ENCODE results near the gene OBSCN.

Gene OBSCN

DNA sequence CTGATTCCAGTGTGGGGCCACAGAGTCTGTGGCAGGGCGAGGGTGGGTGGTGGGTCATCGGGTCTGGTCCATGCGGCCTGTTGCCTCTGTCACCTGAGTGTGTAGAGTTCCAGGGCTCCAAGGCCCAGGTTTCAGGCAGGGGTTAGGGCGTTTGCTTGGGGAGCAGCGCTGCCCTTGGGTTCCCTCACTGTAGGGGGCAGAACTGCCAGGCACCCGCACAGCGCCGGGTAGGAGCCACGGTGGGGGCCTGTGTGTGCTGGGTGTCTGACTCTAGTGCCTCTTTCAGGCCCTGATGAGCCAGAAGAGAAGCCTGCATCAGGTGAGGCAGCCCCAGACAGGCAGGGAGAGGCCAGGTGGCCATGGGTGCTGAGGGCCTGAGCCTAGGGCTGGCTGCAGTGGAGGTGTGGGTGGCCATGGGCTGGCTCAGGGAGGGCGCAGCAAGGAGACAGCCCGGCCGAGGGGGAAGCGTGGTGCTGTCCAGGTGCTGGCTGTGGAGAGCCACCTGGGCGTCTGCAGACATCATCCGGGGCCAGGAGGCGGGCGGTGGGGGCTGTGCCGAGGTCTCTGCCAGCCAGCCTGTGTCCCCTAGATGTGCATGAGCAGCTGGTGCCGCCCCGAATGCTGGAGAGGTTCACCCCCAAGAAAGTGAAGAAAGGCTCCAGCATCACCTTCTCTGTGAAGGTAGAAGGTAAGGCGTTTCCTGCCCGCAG is 126.5 kb downstream of the OBSCN start:
- DNase-seq, result no peak

DNA sequence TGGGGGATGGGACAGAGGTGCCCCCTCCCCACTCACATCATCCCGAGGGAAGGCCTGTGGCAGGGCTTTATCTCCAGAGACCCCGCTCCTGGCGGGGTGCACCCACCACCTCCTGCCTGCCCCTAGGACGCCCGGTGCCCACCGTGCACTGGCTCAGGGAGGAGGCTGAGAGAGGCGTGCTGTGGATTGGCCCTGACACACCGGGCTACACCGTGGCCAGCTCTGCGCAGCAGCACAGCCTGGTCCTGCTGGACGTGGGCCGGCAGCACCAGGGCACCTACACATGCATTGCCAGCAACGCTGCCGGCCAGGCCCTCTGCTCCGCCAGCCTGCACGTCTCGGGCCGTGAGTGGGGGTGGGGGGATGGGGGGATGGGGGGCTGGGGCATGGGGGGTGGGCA is 127.1 kb downstream of the OBSCN start:
- DNase-seq, result no peak

DNA sequence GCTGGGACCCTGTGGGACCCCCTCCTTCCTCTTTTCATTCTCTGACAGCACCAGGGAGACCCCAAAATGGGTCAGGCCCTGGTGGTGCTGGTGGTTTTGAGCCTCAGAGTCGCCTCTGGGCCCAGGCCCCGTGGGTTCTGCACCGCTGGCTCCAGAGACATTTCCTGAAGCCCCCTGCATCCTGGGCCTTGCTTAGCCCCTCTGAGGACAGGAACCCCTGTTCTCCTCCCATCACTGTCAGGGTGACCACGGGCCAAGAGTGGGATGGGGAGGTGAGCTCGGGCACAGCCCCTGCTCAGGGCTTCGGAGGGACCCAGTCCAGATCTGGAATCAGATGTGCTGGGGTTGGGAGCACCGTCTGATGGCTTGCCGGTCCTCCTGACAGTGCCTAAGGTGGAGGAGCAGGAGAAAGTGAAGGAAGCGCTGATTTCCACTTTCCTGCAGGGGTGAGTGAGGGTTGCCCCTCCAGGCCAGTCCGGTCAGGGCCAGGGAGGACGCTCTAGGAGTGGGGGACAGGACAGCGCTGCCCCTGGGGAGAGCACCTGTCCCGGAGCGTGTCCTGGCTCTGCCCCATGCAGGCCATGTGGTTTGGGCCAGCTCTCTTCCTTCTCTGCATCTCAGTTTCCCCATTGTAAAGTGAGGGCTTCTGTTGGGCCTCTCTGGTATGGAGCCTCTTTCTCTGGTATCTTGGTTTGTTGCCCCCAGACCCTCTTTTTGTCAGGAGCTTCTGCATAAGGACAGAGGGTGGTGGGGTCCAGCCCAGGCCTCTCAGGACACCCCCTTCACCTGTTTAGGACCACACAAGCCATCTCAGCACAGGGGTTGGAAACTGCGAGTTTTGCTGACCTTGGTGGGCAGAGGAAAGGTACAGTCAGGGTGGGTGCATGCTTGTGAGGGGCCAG is 127.8 kb downstream of the OBSCN start:
- DNase-seq, result no peak

DNA sequence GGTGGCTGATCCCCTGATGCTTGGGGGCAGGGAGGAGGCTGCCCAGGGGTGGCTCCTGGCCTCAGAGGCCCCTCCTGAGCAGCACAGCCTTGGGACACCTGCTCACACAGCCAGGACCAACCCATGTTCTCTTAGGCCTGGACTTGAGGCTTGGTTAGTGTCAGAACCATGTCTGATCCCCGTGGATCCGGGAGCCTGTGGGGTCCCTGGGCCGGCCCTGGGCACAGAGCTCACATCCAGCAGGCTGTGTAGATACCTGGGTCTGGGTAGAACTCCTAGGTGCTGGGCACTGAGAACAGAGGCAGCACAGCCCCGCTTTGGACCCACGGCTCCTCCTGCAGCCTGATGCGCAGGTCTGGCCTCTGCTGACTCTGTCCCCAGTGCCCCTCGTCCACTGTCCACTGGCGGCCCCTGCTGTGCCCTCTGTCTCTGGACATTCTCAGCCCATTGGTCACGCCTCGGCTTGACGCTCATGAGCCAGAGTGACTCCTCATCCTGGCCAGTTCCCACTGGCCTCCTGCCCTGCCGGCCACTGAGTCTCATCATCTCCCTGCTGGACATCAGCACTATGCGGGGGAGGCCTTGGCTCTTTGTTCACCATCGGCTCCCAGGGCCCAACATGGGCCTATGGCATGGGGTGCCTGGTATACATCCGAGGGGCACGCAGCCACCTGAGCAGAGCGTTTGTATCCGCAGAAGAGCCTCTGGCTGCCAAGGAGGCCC is 128.6 kb downstream of the OBSCN start:
- no peak for DNase-seq

DNA sequence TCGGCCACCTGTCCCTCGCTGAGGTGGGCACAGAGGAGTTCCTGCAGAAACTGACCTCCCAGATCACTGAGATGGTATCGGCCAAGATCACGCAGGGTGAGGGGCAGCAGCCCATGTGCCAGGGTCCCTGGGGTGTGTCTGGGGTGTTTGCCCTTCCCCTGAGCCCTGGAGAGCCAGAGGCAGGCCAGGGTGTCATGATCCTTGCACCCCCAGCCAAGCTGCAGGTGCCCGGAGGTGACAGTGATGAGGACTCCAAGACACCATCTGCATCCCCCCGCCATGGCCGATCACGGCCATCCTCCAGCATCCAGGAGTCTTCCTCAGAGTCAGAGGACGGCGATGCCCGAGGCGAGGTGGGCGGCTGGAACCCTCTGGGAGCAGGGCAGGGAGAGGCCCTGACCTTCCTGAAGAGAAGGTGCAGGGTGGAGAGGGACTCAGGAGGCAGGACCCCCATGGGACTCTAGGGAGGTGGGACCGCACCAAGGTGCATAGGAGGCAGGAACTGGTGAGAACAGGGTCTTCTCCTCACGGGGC is 129.3 kb downstream of the OBSCN start:
- no peak for DNase-seq

DNA sequence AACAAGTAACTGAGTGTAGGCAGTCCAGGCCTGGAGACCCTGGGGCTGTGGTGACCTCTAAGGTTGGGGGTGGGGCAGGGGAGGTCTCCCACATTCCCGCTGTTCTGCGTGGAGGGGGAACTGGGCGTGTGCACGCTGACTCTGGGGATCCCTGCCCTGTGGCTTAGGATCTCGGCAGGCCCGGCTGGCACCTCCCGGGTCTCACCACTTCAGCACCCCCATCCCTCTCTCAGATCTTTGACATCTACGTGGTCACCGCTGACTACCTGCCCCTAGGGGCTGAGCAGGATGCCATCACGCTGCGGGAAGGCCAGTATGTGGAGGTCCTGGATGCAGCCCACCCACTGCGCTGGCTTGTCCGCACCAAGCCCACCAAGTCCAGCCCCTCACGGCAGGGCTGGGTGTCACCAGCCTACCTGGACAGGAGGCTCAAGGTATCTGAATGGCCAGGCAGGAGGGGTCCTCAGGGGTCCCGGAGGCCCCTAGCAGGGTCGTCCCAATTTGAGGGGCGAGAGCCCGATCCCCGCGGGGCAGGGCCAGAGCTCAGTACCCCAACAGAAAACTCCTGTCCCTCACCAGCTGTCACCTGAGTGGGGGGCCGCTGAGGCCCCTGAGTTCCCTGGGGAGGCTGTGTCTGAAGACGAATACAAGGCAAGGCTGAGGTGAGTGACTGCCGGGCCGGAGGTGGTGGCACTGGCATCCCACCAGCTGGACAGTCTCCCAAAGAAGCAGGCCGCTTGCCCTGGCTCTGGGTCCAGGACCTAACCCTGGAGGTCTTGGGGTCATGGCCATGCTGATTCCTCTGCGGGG is 130.1 kb downstream of the OBSCN start:
- no peak for DNase-seq

DNA sequence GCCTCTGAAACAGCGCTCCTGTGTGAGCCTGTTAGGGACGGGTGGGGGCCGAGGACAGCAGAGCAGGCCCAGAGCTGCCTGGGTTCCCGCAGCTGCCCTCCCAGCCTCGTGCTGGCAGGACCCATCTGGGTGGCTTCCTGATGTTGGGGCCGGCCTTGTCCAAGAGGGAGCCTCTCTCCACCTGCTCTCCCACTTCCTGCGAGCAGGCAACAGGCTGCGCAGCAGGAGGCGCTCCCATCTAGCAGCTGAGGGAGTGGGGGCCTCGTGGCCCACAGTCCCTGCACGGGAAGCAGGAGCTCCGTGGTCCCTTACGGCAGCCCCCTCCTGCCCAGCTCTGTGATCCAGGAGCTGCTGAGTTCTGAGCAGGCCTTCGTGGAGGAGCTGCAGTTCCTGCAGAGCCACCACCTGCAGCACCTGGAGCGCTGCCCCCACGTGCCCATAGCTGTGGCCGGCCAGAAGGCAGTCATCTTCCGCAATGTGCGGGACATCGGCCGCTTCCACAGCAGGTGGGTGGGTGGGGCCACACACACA is 130.7 kb downstream of the OBSCN start:
- DNase-seq, result no peak

DNA sequence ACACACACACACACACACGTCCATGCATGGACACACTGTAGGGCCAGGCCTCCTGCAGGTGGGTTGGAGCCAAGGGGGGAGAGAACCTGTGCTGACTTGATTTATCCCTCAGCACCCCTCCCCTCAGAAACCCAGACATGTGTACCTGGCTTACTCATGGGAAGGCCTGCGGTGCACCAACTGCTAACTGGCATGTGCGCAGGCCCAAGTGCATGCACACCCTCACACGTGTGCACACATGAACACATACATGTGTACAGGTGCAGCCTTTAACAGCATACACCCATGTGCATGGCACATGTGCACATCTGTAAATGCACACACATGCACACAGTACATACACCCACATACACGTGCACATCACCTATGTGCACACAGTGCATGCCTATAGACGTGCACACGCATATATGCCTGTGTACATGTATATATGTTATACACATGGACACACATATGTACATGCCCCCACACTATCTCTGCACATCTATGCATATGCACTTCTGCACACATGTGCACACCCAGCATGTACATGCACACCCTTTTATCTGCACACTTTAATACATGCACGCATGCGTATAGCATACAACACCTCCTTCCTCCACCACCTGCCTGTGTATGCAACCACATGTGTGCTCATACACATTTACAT is 131.3 kb downstream of the OBSCN start:
- no peak for DNase-seq

DNA sequence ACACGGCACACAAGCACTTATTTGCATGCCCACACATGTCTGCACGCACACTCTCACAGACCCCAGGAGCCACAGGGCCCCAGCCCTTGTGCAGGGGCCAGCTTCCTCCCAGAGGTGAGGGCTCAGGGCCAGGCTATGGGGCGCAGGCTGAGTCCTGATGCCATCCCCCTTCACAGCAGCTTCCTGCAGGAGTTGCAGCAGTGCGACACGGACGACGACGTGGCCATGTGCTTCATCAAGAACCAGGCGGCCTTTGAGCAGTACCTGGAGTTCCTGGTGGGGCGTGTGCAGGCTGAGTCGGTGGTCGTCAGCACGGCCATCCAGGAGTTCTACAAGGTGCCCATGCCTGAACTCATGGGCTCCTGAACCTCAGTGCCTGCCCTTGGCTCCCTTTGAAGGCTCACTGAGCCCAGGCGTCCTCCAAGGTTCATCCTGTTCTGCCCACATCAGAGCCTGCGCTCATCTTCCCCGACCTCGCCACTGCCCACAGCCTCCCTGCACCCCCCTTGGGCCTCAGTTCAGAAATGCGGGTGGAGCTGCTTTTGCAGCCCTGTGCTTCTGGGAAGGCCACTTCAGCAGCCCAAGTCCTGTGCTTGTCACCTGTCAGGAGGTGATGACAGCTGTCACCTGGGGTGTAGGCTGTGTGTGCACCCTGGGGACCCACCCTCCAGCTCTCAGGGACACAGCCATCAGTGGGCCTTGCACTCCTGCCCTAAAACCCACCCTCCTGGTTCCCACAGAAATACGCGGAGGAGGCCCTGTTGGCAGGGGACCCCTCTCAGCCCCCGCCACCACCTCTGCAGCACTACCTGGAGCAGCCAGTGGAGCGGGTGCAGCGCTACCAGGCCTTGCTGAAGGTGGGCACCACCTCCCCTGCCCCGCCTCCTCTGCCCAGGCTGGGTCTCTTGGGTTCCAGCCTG is 132.2 kb downstream of the OBSCN start:
- DNase-seq, result no peak

DNA sequence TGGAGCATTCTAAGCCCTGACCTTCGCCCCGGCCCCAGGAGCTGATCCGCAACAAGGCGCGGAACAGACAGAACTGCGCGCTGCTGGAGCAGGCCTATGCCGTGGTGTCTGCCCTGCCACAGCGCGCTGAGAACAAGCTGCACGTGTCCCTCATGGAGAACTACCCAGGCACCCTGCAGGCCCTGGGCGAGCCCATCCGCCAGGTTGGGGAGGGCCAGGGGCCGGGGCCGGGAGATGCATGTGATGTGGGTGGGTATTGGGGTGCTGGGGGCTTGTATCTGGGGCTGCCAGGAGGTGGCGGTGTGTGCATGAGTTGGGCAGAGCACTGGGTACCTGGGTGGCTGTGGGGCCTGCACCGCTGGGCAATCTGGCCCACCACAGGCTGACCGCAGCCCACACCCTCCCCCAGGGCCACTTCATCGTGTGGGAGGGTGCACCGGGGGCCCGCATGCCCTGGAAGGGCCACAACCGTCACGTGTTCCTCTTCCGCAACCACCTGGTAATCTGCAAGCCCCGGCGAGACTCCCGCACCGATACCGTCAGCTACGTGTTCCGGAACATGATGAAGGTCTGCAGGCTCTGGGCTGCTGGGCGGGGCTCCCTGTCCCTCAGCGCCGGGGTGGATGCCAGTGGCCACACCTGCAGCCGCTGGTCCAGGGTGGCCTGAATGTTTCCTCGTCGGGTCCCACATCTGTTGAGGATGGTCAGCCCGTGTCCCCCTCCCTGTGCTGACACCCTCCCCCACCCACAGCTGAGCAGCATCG is 133.0 kb downstream of the OBSCN start:
- DNase-seq, result no peak

DNA sequence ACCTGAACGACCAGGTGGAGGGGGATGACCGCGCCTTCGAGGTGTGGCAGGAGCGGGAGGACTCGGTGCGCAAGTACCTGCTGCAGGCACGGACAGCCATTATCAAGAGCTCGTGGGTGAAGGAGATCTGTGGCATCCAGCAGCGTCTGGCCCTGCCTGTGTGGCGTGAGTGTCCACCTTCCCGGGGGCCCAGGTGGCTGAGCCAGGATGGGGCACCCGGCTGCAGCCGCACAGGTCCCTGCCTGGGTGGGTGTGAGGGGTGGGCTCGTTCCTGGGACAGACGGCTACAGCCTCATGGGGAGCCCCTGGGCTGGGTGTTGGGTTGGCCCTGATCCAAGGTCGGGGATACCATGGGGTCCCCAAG is 133.6 kb downstream of the OBSCN start:
- no peak for DNase-seq

DNA sequence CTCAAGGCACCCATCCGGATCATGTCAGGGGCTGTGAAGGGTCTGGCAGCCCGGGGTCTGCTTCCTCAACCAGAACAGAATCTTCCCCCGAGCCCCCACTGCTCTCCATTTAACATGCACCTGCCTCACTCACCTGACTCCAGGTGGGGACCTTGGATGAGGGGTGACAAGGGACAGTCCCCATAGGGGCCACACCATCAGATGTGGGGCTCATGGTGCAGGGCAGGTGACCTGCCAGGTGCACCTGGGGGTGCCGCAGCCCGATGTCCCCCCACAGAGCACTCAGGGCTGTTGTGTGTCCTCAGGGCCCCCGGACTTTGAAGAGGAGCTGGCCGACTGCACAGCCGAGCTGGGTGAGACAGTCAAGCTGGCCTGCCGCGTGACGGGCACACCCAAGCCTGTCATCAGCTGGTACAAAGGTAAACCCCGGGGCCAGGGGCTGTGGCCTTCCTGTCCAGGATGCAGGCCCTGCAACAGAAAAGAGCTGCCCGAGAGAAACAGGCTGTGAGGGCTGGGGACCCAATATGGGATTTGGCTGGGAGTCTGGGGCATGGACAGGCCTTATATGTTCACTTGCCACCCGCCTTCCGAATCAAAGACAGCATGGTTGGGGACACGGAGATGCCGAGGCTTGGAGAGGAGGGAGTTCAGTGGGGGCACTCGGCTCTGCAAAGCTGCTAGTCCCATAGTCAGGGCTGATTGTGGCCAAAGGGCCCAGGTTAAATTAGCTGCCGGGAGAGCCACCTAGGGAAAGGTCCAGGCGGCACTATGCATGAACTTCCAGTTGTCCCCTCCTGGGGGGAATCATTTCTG is 134.2 kb downstream of the OBSCN start:
- DNase-seq, result no peak

DNA sequence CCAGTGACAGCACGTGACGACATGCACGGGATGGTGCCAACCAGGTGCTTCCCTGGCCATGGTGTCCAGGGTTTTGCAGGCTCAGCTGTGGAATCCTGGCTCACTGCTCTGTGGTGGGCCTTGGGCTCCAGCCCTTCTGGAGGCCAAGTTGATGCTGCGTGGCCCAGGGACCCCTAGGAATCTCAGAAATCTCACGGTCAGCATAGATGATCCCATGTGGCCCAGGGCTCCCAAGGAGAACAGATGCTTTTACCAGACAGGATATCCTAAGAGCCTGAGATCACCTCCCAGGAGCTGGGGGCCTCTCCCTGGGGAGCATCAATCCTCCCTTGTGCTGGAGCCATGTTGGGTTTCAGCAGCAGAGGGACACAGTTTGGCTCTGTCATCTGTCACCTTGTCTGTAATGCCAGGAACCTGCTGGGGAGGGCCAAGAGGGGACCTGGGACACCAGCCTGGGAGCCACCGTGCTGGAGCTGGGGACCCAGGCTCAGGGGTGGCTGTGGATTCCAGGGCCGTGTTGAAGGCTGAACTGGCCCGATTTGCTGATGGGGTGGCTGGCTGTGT is 134.9 kb downstream of the OBSCN start:
- no peak for DNase-seq

DNA sequence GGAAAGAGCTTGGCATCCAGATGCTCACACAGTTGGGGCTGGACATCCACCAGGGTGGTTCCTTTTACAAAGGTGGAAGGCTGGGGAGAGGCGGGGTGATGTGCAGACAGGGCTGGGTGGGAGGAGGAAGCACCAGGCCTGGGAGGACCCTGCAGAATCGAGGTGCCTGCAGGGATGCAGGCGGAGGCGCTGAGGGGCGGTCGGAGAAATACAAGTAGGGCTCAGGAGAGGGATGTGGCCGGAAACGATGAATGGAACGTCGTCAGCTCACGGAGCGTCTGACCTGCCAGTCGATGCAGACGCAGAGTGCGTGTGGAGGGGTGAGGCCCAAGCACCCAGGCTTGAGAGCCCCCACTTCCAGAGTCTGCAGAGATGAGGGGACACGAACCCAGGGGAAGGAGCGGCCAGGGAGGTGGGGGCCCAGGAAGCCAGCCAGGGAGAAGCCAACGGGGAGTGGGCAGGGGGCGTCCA is 135.4 kb downstream of the OBSCN start:
- no peak for DNase-seq

DNA sequence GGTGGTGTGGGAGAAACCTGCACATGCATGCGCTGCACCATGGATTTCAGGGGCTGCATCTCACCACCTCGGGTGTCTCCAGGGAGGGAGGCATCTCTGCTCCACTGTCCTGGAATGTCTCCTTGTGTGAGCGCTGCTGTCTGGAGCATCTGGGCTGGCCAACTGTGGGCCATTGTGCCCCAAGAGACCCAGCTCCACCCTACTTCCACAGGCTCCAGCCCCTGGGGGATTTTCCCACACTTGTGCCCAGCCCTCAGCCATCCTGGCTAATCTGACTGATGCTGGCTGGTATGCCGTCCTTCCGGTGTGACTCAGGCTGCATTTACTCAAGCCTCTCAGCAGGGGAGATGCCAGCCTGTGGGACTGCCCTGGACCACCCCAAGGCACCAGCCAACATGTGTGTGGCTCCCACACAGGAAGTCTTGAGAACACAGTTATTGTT is 136.8 kb downstream of the OBSCN start:
- DNase-seq, result no peak

DNA sequence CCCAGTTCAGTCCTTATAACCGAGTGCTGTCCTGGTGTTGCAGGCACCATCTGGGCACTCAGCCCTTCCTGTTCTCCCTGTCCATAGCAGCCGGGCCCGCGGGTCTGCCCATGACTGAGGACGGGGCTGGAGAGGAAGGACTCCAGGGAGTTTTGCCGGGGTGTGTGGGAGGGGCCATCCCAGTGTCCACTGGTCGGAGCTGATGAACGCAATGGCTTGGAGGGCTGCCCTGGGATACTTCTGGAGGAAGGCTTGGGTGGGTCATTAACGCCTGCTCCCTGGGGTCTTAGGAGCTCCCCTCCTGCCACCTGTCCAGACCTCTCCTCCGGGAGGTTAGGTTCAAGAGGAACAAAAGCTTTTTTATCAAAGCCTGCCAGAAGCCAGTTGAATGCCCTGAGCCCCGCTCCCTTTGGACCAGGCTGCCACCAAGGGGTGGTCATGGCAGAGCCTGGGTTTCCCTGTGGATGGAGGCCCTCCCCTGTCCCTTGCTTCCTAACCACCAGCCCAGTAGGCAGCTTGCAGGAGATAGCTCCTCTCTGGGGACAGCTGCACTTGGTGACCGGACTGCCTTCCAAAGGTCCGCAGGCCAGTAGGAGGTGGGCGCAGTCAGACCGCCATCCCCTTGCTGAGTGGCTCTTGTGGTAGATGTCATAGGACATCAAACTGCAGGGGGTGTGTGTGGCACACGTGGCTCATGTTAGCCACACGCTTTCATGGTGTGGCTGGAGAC is 137.5 kb downstream of the OBSCN start:
- DNase-seq, result no peak

DNA sequence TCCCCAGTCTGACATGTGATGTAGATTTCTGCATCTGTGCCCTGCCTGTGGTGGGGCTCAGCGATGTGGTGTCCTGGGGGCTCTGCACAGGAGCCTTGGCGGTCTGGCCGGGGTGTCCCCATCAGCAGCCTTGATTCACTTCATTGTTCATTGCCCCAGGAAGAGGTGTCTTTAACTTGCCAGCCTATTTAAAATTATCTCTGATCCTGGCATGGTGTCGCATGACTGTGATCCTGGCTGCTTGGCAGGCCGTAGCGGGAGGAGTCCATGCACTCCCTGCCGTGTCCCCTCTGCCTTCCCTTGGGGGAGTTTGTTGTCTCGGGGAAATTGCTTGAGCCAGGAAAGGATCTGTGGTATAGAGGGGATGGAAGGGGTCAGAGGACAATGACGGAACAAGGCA is 138.9 kb downstream of the OBSCN start:
- no peak for DNase-seq

DNA sequence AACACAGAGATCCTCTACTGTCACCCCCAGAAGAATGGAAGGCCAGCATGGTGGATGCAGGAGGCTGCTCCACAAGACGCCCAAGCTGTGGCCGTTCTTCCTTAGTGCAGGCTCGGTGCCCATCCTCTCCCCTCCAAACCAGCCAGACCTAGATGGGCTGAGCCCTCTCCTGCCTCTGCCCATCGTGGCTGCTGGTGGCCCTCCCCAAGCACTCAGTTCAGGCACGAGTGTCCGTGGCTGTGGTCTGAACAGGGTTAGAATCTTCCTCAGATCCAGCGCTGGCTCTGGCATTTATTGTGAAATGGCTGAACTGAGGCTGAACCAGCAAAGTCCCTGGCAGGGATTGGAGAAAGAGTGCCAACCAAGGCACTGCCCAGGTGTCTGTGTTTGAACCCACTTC is 139.3 kb downstream of the OBSCN start:
- no peak for DNase-seq

Data from SIG-M5 (cell line).